AG04450 (cell line): Measurements from ENCODE around the gene CHAF1B. TPM values are rescaled to one million over a fixed set of nuclear protein-coding genes. Genes with fewer than 3 reads are reported as not detected.

Experiments
- CTCF ChIA-PET: fragments of 300-600, 350-600 bp; formaldehyde crosslinking; extraction: SDS; loops from one replicate; lab custom pipeline; 2022; ENCODE audit warnings: antibody characterized with exemption, inconsistent platforms; lab: Charles Lee
- POLR2A ChIA-PET: fragments of 350-600 bp; formaldehyde crosslinking; extraction: SDS; loops from one replicate; lab custom pipeline; 2021; ENCODE audit warnings: antibody characterized with exemption, inconsistent platforms; lab: Yijun Ruan, JAX
- DNase-seq: peaks from one replicate; pipeline ENCODE4 v3.0.0-alpha.2; 2011; ENCODE audit warnings: low read depth, low spot score
- H3K27ac ChIP-seq: one replicate; pipeline ENCODE4 v1.5.1; 2012; ENCODE audit warnings: low read depth, low read length, control low read depth
- H3K27me3 ChIP-seq: one replicate; pipeline ENCODE4 v1.6.0; 2012; ENCODE audit warnings: low read length; ENCODE audit not compliant: control insufficient read depth, insufficient read depth
- H3K4me3 ChIP-seq: 2 replicates; pipeline ENCODE4 v1.5.1; 2011; ENCODE audit warnings: mild to moderate bottlenecking, low read depth, low read length, control low read depth
- H3K9me3 ChIP-seq: 2 replicates; pipeline ENCODE4 v1.5.1; 2012; ENCODE audit warnings: low read length; ENCODE audit not compliant: control insufficient read depth, insufficient read depth
- polyA plus RNA-seq: library from polyadenylated mRNA; depleted of rRNA; stranded (reverse); fragments of >200 nt; gene quantifications from 2 replicates; pipeline ENCODE4 v1.2.3, GENCODE V29; 2011
- TF ChIP-seq, protein P1 (sequence below): IDR thresholded peaks from 2 replicates; pipeline ENCODE4 v1.5.1; 2011; ENCODE audit warnings: low read depth, low read length, control low read depth, inconsistent platforms

Gene CHAF1B
- polyA plus RNA-seq, 1 experiment: 3.7 TPM

DNA sequence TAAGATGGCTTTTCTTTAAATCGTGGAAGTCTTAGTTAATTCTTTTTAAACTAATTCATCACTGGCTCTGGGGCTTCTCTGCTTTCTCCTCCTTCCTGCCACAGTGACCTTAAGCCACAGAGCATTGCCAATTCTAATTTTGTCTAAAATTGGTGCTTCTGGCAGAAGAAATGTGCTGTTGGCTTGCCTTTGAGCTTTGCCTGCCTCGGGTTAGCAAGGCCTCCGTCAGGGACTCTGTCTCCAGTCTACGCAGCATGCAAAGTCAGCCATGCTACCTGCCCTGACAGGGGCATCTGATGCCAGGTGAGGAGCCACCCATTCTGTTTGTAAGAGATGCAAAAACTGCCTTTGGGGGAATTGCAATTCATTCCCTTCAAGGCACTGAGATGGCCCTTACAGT, 69.5 kb downstream of the CHAF1B start:
- H3K27me3 ChIP-seq: no peaks in the 10 kb centered on the region
- CTCF ChIA-PET: interaction anchor here (0.5 kb wide), 1 partner anchor 17 kb away, joined by 4 read pairs; no protein-coding TSS in a partner anchor
- TF ChIP-seq, protein P1, sequence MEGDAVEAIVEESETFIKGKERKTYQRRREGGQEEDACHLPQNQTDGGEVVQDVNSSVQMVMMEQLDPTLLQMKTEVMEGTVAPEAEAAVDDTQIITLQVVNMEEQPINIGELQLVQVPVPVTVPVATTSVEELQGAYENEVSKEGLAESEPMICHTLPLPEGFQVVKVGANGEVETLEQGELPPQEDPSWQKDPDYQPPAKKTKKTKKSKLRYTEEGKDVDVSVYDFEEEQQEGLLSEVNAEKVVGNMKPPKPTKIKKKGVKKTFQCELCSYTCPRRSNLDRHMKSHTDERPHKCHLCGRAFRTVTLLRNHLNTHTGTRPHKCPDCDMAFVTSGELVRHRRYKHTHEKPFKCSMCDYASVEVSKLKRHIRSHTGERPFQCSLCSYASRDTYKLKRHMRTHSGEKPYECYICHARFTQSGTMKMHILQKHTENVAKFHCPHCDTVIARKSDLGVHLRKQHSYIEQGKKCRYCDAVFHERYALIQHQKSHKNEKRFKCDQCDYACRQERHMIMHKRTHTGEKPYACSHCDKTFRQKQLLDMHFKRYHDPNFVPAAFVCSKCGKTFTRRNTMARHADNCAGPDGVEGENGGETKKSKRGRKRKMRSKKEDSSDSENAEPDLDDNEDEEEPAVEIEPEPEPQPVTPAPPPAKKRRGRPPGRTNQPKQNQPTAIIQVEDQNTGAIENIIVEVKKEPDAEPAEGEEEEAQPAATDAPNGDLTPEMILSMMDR: no peak
- DNase-seq: no peak
- no peak overlapping the region for H3K27ac ChIP-seq
- H3K9me3 ChIP-seq: no peaks in the 10 kb centered on the region
- POLR2A ChIA-PET: no interaction called here
- H3K4me3 ChIP-seq: no peak overlapping the region

DNA sequence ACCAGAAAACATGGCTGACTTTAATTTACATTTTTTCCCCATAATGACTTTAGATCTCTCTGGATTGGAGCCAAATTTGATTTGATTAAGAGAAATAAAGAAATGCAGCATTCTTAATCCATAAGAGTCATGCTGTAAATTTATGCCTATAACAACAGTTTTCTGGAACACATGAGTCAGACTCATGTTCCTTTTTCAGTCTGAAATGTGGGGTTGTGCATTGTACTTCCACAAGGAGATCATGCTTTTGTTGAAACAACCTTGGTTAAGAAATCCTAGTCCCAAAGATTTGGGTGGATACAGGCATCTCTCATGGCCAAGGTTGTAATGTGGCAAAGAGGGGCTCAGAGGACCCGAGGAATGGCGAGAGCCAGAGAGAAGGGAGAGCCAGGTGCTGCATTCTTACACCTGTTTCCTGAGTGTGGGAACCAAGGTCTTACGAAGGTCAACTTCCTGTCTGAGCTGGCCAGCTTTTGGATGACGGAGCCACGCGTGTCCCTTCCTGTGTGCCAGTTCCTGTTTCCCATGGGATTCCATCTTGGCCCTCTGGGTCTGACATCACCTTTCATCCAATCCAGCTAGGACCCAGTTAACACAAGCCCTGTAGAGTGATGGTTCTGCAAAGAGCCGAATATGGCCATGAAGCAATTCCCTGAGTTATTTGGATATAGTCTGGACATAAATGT, 71.7 kb downstream of the CHAF1B start:
- TF ChIP-seq, protein P1: no peak
- Histone ChIP-seq H3K4me3 (no peak overlapping the region), H3K9me3 (no peaks in the 10 kb centered on the region), H3K27me3 (no peaks in the 10 kb centered on the region), H3K27ac (no peak overlapping the region)
- POLR2A ChIA-PET: no interaction called here
- CTCF ChIA-PET: no interaction called here
- no peak for DNase-seq

DNA sequence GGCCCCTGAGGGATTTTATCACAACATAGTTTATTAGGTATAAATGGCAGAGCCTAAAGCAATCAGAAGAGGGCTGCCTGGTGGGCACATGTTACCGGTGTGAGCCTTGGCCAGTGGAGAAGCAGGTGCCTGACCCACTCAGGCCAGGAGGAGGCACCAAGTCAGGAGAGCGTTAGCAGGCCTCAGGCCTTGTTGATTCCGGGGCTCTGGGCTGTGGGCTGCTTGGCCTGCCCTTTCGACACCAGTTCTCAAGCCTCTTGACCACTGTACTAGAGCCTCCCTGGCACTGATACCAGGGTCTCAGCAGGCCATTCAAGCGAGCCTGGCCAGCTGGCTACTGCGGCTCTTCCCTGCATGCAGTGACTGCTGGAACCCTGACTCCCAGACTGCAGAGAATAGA, 73.9 kb downstream of the CHAF1B start:
- no peak for DNase-seq
- TF ChIP-seq, protein P1: no peak
- H3K4me3 ChIP-seq: no peak overlapping the region
- CTCF ChIA-PET: interaction anchor here (0.6 kb wide), 1 partner anchor 293 kb away, joined by 3 read pairs; no protein-coding TSS in a partner anchor
- H3K27me3 ChIP-seq: no peaks in the 10 kb centered on the region
- POLR2A ChIA-PET: no interaction called here
- H3K9me3 ChIP-seq: no peaks in the 10 kb centered on the region
- no peak overlapping the region for H3K27ac ChIP-seq

DNA sequence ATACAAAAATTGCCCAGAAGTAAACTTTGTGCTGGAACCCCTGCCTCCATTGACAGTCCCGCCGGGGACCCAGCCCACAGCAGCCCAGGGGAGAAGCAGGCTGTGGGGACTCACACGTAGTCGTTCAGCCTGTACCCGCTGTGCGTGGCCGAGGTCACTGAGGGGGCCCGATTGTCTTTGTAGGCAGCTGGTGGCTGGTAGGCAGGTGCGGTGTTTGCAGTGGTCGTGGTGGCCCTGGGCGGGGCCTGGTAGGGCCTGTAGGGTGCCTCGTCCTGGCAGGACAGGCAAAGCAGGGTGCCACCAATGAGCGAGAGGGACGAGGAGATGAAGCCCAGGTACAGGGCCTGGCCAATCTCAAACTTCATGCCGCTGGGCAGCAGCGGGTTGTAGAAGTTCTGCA, 75.7 kb downstream of the CHAF1B start:
- POLR2A ChIA-PET: no interaction called here
- TF ChIP-seq, protein P1: no peak
- H3K27ac ChIP-seq: no peak overlapping the region
- H3K4me3 ChIP-seq: no peak overlapping the region
- H3K9me3 ChIP-seq: no peaks in the 10 kb centered on the region
- CTCF ChIA-PET: no interaction called here
- H3K27me3 ChIP-seq: no peaks in the 10 kb centered on the region
- no peak for DNase-seq

DNA sequence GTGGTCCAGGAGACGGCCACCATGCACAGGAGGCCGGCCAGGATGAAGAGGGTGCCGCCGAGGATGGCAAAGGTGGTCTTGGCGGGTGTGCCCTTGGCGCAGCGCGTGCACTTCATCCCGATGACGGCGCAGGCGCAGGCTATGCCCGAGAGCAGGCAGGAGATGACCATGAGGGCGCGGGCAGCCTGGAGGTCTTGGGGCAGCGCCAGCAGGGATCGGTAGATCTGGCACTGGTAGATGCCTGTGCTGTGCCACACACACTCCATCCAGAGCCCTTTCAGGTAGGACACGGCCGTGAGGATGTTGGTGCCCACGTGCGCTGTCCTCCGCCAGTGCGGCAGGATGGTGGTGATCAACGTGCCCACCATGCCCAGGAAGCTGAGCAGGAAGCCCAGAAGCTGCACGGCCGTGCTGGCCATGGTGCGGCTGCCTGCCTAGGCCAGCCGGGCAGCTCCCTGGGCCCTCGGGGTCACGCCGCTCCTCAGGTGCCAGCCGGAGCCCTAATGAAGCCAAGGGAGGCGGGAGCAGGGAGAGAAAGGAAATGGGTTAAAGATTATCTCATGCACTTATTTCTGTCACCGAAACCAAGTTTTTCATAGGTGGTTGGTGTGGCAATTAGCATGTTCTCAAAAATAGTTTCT, 76.2 kb downstream of the CHAF1B start:
- DNase-seq: no peak
- H3K4me3 ChIP-seq: no peak overlapping the region
- H3K9me3 ChIP-seq: no peaks in the 10 kb centered on the region
- H3K27me3 ChIP-seq: no peaks in the 10 kb centered on the region
- TF ChIP-seq, protein P1: no peak
- ChIA-PET CTCF (no interaction called here), POLR2A (no interaction called here)
- no peak overlapping the region for H3K27ac ChIP-seq
